Hepatocyte (in vitro differentiated cells): Measurements from ENCODE around the gene MLKL.

Experiments
- EZH2 ChIP-seq: fragments of 200-600 bp; sonication (generic); IDR thresholded peaks from 2 replicates; pipeline ENCODE4 v1.6.1; 2016; ENCODE audit warnings: antibody characterized with exemption, mild to moderate bottlenecking, borderline replicate concordance
- EZH2phosphoT487 ChIP-seq: fragments of 200-600 bp; sonication (generic); IDR thresholded peaks from one replicate; pipeline ENCODE4 v1.6.1; 2018; ENCODE audit warnings: antibody characterized with exemption, mild to moderate bottlenecking, low read depth, moderate library complexity; ENCODE audit not compliant: unreplicated experiment, severe bottlenecking
- TF ChIP-seq, protein P1 (sequence below): fragments of 200-600 bp; sonication (generic); IDR thresholded peaks from 2 replicates; pipeline ENCODE4 v1.5.1; 2016; ENCODE audit warnings: antibody characterized with exemption, mild to moderate bottlenecking; ENCODE audit not compliant: poor library complexity

DNA sequence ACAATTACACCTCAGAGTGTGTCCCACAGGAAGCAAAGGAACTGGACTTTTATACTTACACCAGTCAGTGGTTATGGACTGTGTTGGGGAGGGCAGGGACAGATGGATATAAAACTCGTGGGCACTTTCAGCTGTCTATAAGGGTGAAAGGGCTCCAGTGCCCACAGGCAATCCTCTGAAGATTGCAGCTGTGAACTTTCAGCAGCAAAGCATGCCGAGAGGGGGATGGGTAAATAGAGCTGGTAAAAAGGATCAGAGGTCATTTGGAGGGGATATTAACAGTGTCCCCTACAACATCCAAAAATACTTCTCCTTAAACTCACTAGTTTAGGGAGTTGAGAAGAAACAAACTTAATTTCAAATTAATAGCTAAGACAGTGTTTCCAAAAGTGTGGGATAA, 20.7 kb downstream of the MLKL start:
- TF ChIP-seq, protein P1, sequence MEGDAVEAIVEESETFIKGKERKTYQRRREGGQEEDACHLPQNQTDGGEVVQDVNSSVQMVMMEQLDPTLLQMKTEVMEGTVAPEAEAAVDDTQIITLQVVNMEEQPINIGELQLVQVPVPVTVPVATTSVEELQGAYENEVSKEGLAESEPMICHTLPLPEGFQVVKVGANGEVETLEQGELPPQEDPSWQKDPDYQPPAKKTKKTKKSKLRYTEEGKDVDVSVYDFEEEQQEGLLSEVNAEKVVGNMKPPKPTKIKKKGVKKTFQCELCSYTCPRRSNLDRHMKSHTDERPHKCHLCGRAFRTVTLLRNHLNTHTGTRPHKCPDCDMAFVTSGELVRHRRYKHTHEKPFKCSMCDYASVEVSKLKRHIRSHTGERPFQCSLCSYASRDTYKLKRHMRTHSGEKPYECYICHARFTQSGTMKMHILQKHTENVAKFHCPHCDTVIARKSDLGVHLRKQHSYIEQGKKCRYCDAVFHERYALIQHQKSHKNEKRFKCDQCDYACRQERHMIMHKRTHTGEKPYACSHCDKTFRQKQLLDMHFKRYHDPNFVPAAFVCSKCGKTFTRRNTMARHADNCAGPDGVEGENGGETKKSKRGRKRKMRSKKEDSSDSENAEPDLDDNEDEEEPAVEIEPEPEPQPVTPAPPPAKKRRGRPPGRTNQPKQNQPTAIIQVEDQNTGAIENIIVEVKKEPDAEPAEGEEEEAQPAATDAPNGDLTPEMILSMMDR: no peak
- TF ChIP-seq EZH2 (no peak), EZH2phosphoT487 (no peak)
